RWPE1 (cell line): Measurements from ENCODE around the gene TCF4.

Experiments used
- CTCF ChIA-PET: fragments of 350-600 bp; sonication (Branson Sonifier 250); formaldehyde crosslinking; extraction: SDS; loops from one replicate; lab custom pipeline; 2021; lab: Yijun Ruan, JAX
- POLR2A ChIA-PET: fragments of 400-600 bp; formaldehyde crosslinking; extraction: SDS; loops from one replicate; lab custom pipeline; 2020; ENCODE audit warnings: antibody characterized with exemption; ENCODE audit not compliant: low non-redundant PET; lab: Yijun Ruan, JAX
- DNase-seq: peaks from one replicate; pipeline ENCODE4 v3.0.0; 2012; ENCODE audit warnings: low spot score
- H3K27ac ChIP-seq: fragments of 450-650 bp; 2 replicates; pipeline ENCODE4 v1.5.1; 2017
- TF ChIP-seq, protein P1 (sequence below): fragments of 450-650 bp; conservative IDR thresholded peaks from 2 replicates; pipeline ENCODE4 v1.5.1; 2017; ENCODE audit warnings: low read depth, mild to moderate bottlenecking

TCF4 gene

DNA sequence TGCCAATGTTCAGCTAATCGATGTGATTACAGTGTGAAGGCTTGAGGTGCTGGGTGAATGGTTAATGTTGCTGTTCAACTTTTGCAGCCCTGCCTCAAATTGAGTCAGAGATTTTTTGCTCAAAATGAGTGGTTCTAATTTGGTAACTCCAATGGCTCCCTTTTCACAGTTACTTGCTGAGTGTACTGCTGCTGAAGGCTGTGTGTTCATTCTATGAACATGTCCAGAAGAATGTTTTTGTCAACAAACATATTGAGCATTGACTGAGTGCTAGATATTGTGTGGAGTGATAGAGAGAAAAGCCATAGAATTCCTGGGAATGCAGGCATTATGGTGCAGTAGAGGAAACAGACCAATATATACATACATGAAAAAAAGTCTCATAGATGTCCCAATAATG, 39.0 kb upstream of the TCF4 start:
- H3K27ac ChIP-seq, result no peak overlapping the region
- CTCF ChIA-PET, result no interaction called here
- POLR2A ChIA-PET, result no interaction called here
- DNase-seq, result no peak
- TF ChIP-seq, protein P1, sequence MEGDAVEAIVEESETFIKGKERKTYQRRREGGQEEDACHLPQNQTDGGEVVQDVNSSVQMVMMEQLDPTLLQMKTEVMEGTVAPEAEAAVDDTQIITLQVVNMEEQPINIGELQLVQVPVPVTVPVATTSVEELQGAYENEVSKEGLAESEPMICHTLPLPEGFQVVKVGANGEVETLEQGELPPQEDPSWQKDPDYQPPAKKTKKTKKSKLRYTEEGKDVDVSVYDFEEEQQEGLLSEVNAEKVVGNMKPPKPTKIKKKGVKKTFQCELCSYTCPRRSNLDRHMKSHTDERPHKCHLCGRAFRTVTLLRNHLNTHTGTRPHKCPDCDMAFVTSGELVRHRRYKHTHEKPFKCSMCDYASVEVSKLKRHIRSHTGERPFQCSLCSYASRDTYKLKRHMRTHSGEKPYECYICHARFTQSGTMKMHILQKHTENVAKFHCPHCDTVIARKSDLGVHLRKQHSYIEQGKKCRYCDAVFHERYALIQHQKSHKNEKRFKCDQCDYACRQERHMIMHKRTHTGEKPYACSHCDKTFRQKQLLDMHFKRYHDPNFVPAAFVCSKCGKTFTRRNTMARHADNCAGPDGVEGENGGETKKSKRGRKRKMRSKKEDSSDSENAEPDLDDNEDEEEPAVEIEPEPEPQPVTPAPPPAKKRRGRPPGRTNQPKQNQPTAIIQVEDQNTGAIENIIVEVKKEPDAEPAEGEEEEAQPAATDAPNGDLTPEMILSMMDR, result no peak

DNA sequence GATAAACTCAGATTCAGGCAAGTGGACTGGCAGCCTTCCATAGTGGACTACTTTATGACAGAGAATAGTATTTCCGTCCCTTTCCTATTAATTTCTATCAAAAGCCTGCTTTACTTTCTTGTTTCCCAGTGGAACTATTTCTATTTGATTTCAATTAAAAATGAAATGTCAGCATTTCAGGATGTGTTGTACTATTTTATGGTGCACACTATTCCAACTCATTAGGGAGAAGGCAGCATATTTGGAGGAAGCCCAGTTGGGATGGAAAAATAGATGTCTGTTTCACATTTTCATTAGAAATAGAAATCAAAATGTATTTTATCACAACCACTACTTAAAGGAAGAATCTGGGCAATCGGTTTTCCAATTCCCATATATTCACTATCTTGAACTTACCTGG, 37.9 kb upstream of the TCF4 start:
- H3K27ac ChIP-seq, result no peak overlapping the region
- POLR2A ChIA-PET, result no interaction called here
- CTCF ChIA-PET, result no interaction called here
- TF ChIP-seq, protein P1, result no peak
- DNase-seq, result no peak

DNA sequence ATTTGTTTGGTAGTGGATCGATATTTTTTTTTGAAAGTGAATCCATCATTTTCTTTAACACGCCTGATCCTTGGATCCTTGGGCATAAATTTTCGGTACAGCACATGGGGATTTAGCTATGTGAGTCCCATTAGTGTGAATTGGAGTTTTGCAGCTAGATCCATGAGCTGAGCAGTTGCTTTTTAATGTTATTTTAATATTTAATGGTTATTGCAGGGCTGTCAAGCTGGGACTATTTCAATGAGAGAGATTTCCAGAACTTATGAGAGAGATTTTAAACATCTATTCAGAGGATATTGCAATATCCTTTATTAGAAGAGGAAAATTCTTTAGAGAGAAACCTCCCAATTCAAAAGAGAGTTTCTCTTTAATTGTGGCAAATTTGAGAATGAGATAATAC, 35.6 kb upstream of the TCF4 start:
- H3K27ac ChIP-seq, result no peak overlapping the region
- TF ChIP-seq, protein P1, result no peak
- DNase-seq, result no peak
- ChIA-PET POLR2A (no interaction called here), CTCF (no interaction called here)

DNA sequence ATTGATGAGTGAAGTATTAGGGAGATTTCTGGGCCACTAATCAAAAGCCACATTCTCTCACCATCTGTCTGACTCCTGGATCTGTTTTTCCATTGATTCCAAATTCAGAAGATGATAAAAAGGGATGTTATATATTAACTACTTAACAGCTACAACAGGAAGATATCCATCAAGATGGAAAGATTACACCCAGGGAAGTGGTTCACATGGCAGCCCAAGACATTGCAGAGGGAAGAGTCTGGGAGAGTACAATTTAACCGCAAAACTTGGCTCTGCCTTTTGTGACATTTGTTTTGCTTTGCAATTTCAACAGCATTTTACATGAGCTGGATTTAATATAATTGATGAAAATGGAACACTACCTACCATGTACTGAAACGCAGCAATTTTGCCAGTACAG, 22.5 kb upstream of the TCF4 start:
- CTCF ChIA-PET, result interaction anchor here (0.7 kb wide), 1 partner anchor 905 kb away, joined by 3 read pairs; no protein-coding TSS in a partner anchor
- H3K27ac ChIP-seq, result no peak overlapping the region
- TF ChIP-seq, protein P1, result no peak
- POLR2A ChIA-PET, result no interaction called here
- no peak for DNase-seq

DNA sequence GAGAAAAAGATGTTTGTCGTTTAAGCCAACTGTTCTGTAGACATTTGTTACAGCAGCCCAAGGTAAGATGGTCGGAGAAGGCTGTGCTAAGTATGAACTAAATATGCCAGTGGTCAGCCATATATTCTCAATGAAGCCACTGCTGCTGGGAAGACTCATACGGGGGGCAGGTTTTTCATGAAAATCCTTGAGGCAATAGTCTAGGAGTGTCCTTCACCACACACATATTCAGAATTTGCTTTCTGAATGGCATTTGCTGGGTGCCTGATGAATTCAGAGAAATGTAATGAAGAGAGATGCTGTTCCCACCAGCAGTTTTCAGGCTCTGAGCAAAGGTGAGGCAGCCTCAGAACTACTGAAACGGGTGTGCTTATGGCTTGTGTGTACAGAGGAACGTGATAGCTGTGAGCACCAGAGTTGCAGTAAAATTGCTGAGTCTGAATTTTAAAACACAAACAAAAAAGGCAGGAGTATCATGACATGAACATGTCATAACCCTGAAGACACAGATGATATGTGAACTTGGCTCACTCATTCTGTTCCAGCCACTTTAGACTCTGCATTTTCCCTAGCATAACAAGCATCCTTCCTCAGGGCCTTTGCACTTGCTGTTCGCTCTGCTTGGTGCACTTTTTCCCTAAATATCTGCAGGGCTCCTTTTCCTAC, 21.3 kb upstream of the TCF4 start:
- POLR2A ChIA-PET, result no interaction called here
- H3K27ac ChIP-seq, result no peak overlapping the region
- TF ChIP-seq, protein P1, result no peak
- DNase-seq, result no peak
- CTCF ChIA-PET, result no interaction called here

DNA sequence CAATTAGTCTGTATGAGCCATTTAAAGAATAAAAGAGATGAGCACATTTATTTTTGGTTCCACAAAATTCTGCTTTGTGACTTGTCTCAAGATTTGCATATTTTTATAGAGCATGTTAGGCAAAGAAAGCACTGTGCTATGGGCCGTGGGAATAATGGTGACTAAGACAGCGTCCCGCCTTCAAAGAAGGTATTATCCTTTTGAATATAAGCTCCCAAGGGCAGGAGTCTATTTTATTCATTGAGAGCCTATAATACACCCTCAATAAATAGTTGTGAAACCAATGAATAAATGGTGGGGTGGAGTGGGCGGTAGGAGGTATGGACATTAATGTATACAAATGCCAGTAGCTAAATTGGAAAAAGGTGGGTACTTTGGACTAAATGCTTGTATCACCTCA, 20.5 kb upstream of the TCF4 start:
- DNase-seq, result no peak
- POLR2A ChIA-PET, result no interaction called here
- no peak overlapping the region for H3K27ac ChIP-seq
- CTCF ChIA-PET, result no interaction called here
- TF ChIP-seq, protein P1, result no peak
